PC-9 (cell line): Measurements from ENCODE around the gene FBXL13. TPM values are rescaled to one million over a fixed set of nuclear protein-coding genes. Genes with fewer than 3 reads are reported as not detected.
"Not testable (repeated sequence)": the region's sequence is repeated elsewhere in the genome, so short reads cannot be mapped to it uniquely, and the experiment has no call there.

Experiments used
- BruUV-seq: library from RNA; stranded (reverse); fragments of 400-500 nt; replicated peaks from 2 replicates; lab custom pipeline; 2021; lab: Mats Ljungman, UMichigan
- CTCF ChIA-PET: fragments of 300-600 bp; sonication (Branson Sonifier 250); formaldehyde crosslinking; loops from one replicate; lab custom pipeline; 2022; ENCODE audit warnings: antibody characterized with exemption; lab: Charles Lee
- POLR2A ChIA-PET: fragments of 300-600 bp; sonication (Branson Sonifier 250); formaldehyde crosslinking; loops from one replicate; lab custom pipeline; 2022; ENCODE audit warnings: antibody characterized with exemption; ENCODE audit not compliant: unreplicated experiment; lab: Charles Lee
- DNase-seq, 2 experiments: peaks; one replicate each; pipeline versions ENCODE4 v3.0.0 to v3.0.0-alpha.2; 2015 to 2022; ENCODE audit warnings: mixed read lengths in 1 of 2
- H2AFZ ChIP-seq: fragments of 200-600 bp; sonication (generic); 2 replicates; pipeline ENCODE4 v1.8.1; 2017; ENCODE audit warnings: antibody characterized with exemption
- H3F3A ChIP-seq: fragments of 200-600 bp; sonication (generic); 2 replicates; pipeline ENCODE4 v1.8.1; 2017; ENCODE audit warnings: antibody characterized with exemption, mild to moderate bottlenecking, low read depth; ENCODE audit not compliant: insufficient read depth
- H3K27ac ChIP-seq: fragments of 200-600 bp; sonication (generic); 2 replicates; pipeline ENCODE4 v1.6.1; 2016; ENCODE audit warnings: mixed run types
- H3K27me3 ChIP-seq: fragments of 200-600 bp; sonication (generic); 2 replicates; pipeline ENCODE4 v1.6.1; 2016; ENCODE audit warnings: low read depth, mixed run types; ENCODE audit not compliant: insufficient read depth
- H3K36me3 ChIP-seq: fragments of 200-600 bp; sonication (generic); 2 replicates; pipeline ENCODE4 v1.6.1; 2016; ENCODE audit warnings: low read depth, mixed run types
- H3K4me1 ChIP-seq: fragments of 200-600 bp; sonication (generic); replicated peaks from 2 replicates; pipeline ENCODE4 v1.6.1; 2016; ENCODE audit warnings: mixed run types; ENCODE audit not compliant: insufficient read depth
- H3K4me2 ChIP-seq: fragments of 200-600 bp; sonication (generic); 2 replicates; pipeline ENCODE4 v1.6.1; 2017; ENCODE audit warnings: mixed run types
- H3K4me3 ChIP-seq: fragments of 200-600 bp; sonication (generic); 2 replicates; pipeline ENCODE4 v1.6.1; 2016; ENCODE audit warnings: mixed run types
- H3K79me2 ChIP-seq: fragments of 200-600 bp; sonication (generic); 2 replicates; pipeline ENCODE4 v1.6.1; 2017; ENCODE audit warnings: low read depth, mixed run types
- H3K9me2 ChIP-seq: fragments of 200-600 bp; sonication (generic); 2 replicates; pipeline ENCODE4 v1.8.1; 2017; ENCODE audit warnings: mild to moderate bottlenecking; ENCODE audit not compliant: insufficient read depth
- H3K9me3 ChIP-seq: fragments of 200-600 bp; sonication (generic); 2 replicates; pipeline ENCODE4 v1.8.1; 2016; ENCODE audit warnings: low read depth; ENCODE audit not compliant: insufficient read depth
- H4K20me1 ChIP-seq: fragments of 200-600 bp; sonication (generic); 2 replicates; pipeline ENCODE4 v1.8.1; 2017; ENCODE audit not compliant: insufficient read depth
- CTCF ChIP-seq: fragments of 200-600 bp; sonication (generic); conservative IDR thresholded peaks from 2 replicates; pipeline ENCODE4 v1.6.1; 2017; ENCODE audit warnings: mixed run types, antibody characterized with exemption, mild to moderate bottlenecking, moderate library complexity
- EZH2 ChIP-seq: fragments of 200-600 bp; sonication (generic); IDR thresholded peaks from 2 replicates; pipeline ENCODE4 v1.8.0; 2017; ENCODE audit warnings: antibody characterized with exemption, low read depth
- intact Hi-C: fragments of 100-400 bp; cut with micrococcal nuclease; formaldehyde crosslinking; loops from one replicate; pipeline ENCODE4 v1.10.0; 2022; ENCODE audit not compliant: unreplicated experiment
- total RNA-seq: library from RNA; stranded (reverse); gene quantifications from 2 replicates; pipeline ENCODE4 v1.2.3, GENCODE V29; 2021

FBXL13 gene
- total RNA-seq, 1 experiment from 2014 or later: 19.4 TPM

- H3K79me2 ChIP-seq: no peaks in the 10 kb centered on the region
- POLR2A ChIA-PET: no interaction called here
- H3K4me3 ChIP-seq: no peak overlapping the region
- H3K9me3 ChIP-seq: no peaks in the 10 kb centered on the region
- H3K27ac ChIP-seq: no peak overlapping the region
- TF ChIP-seq EZH2 (no peak), CTCF (no peak)
- no peaks in the 10 kb centered on the region for H3K36me3 ChIP-seq
- CTCF ChIA-PET: no interaction called here
- no peaks in the 10 kb centered on the region for H3K9me2 ChIP-seq
- DNase-seq: no peak
- no peaks in the 10 kb centered on the region for H3K27me3 ChIP-seq
- H3F3A ChIP-seq: no peaks in the 10 kb centered on the region
- BruUV-seq: no TSS peak
- no peaks in the 10 kb centered on the region for H3K4me1 ChIP-seq
- H3K4me2 ChIP-seq: no peak overlapping the region
- no peaks in the 10 kb centered on the region for H4K20me1 ChIP-seq
- intact Hi-C loops: no loop called here
- no peak overlapping the region for H2AFZ ChIP-seq
Observed at GRCh38 chr7:103003004-103003403, 71.6 kb downstream of the FBXL13 start.

GRCh38 chr7:103001210-103001609 is 73.4 kb downstream of the FBXL13 start:
- Histone ChIP-seq H3K4me2 (no peak overlapping the region), H3K79me2 (no peaks in the 10 kb centered on the region), H3K27me3 (no peaks in the 10 kb centered on the region), H4K20me1 (no peaks in the 10 kb centered on the region), H3K36me3 (no peaks in the 10 kb centered on the region), H3K4me3 (no peak overlapping the region), H2AFZ (no peak overlapping the region), H3F3A (no peaks in the 10 kb centered on the region), H3K4me1 (no peaks in the 10 kb centered on the region), H3K9me2 (no peaks in the 10 kb centered on the region), H3K9me3 (no peaks in the 10 kb centered on the region), H3K27ac (no peak overlapping the region)
- intact Hi-C loops: no loop called here
- ChIA-PET CTCF (no interaction called here), POLR2A (no interaction called here)
- no TSS peak for BruUV-seq
- TF ChIP-seq CTCF (no peak), EZH2 (no peak)
- no peak for DNase-seq

GRCh38 chr7:102996957-102997356 is 77.6 kb downstream of the FBXL13 start:
- H3K4me3 ChIP-seq: no peak overlapping the region
- peaks cover 19% of the 10 kb centered on the region for H3K4me1 ChIP-seq
- no peak for DNase-seq
- no peaks in the 10 kb centered on the region for H3K9me2 ChIP-seq
- H4K20me1 ChIP-seq: no peaks in the 10 kb centered on the region
- TF ChIP-seq CTCF (no peak), EZH2 (no peak)
- H2AFZ ChIP-seq: no peak overlapping the region
- BruUV-seq: no TSS peak
- no peaks in the 10 kb centered on the region for H3K36me3 ChIP-seq
- intact Hi-C loops: no loop called here
- H3F3A ChIP-seq: peaks cover 18% of the 10 kb centered on the region
- 0 out of 2 replicates have a peak, but pooled peaks cover 4% of the 10 kb centered on the region for H3K9me3 ChIP-seq
- CTCF ChIA-PET: no interaction called here
- no peaks in the 10 kb centered on the region for H3K27me3 ChIP-seq
- POLR2A ChIA-PET: no interaction called here
- no peaks in the 10 kb centered on the region for H3K79me2 ChIP-seq
- no peak overlapping the region for H3K27ac ChIP-seq
- H3K4me2 ChIP-seq: no peak overlapping the region

GRCh38 chr7:102995609-102996008 is 79.0 kb downstream of the FBXL13 start:
- CTCF ChIA-PET: not testable (repeated sequence)

More at GRCh38 chr7:102995609-102996008, 79.0 kb downstream of the FBXL13 start:
- H3K36me3 ChIP-seq, intact Hi-C loops, H3K27me3 ChIP-seq, H3K27ac ChIP-seq, H4K20me1 ChIP-seq, H3K9me3 ChIP-seq, POLR2A ChIA-PET, H3K79me2 ChIP-seq, DNase-seq, BruUV-seq, H3K4me3 ChIP-seq, H3K9me2 ChIP-seq, H3K4me2 ChIP-seq, H2AFZ ChIP-seq: not testable (repeated sequence)
- peaks cover 33% of the 10 kb centered on the region for H3K4me1 ChIP-seq
- peaks cover 29% of the 10 kb centered on the region for H3F3A ChIP-seq
